HG02885 (cell line): ENCODE results near the gene FREM2.

Experiments
- ATAC-seq: cut with Tn5 transposase; IDR thresholded peaks from one replicate; pipeline ENCODE4 v1.9.1; 2021; ENCODE audit warnings: mild to moderate bottlenecking; ENCODE audit not compliant: unreplicated experiment, poor library complexity

The FREM2 gene

DNA sequence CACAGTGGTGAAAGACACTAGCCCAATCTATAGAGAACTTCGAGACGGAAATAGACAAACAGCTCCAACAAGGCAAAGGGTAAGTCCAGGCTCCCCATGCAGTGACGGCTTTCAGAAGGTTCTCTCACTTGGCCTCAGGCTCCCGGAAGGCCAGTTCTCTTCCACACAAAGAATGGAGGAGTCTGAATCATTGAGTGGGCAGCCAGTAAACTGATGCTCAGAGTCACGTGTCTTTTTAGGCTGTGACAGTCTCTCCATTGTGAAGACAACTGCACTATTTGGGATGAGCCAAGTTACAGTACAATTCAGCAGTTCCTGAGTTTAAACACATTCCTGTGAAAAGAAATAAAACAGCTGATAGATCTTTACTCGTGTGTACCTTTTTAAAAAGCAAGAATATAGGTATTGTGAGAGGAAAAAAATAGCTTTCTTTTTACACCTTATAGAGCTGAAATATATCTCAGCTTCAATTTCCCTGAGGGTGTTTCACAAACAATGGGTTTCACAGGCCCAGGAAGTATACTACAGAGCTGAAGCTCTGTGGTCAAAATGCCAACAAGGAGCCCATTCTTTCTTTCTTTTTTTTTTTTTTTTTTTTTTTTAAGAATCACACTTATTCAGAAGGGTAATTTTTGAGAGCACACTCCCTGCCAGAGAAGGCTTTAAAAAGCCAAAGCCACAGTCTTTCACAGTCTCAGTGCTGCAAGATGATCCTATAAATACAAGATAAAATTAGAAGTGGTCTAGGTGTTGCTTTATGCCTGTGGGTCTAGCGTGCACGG lies 135.1 kb downstream of the FREM2 start:
- no peak for ATAC-seq

DNA sequence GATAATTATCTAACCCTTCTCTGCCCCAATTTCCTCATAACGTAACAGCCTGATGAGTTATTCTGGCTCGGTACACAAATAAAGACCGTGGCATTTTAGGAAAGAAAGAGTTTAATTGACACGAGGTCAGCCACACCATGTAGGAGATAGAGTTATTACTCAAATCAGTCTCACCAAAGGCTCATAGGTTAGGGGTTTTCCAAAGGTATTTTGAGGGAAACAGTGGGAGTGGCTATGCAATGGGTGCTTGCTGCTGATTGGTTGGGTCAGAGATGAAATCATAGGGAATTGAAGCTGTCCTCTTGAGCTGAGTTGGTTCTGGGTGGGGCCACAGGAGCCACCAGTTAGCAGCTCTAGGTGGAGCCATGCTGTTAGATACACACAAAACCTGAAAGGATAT lies 137.5 kb downstream of the FREM2 start:
- peak; percentile 74 for ATAC-seq

DNA sequence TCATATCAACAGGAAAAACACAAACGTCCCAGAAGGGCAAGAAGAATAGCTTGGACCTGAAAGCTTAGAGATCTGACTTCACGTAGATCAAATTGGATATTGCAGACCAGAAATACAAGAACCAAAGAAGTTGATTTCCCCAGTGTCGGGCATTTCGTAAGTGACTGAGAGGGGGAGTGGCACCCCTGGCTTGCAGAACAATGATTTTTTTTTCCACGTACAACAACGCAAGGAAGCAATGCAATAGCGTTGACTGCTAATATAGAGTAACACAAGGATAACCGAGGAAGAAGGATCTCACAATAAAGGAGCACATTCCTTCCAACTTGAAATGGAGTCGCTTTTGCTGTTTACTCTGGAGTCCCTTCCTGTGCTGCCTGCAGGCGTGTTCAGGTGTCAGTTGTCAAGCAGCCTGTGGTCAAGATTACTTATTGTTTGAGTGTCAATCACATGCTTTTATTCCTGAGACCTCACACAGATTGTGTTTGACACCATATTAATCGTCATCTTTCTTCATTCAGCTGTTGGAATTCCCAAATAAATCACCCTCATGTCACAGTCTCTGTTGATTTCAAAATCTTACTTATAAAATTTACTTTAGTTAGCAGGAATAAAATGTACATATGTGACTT lies 139.4 kb downstream of the FREM2 start:
- ATAC-seq = no peak

DNA sequence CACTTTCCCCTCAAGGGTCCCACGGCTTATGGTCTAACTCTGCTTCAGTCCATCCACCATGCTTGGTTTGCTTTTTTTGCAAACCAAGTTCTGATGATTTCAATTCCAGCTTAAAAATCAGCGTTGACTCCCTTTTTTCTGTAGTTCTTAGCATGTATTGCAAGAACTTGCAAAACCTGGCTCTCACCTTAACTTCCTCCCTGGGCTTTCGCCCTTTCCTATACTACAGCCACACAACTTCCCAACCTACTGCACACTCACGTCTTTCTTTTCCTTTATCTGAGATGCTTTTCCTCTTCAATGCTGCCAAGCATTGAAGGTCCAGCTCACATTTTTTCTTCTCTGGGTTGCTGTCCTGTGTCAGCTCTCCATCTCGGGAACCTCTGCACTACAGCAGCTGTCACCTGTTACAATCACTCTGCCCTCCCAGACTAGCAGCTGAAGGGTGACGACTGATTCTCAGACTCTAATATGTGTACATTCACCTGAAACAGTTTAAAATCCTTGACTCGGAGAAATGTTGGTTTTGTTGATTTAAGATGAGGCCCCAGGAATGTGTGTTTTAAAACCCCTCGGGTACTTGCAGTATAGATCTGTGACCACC lies 143.7 kb downstream of the FREM2 start:
- ATAC-seq = no peak

GRCh38 chr13:38844581-38844980 lies 157.7 kb downstream of the FREM2 start:
- no peak for ATAC-seq

DNA sequence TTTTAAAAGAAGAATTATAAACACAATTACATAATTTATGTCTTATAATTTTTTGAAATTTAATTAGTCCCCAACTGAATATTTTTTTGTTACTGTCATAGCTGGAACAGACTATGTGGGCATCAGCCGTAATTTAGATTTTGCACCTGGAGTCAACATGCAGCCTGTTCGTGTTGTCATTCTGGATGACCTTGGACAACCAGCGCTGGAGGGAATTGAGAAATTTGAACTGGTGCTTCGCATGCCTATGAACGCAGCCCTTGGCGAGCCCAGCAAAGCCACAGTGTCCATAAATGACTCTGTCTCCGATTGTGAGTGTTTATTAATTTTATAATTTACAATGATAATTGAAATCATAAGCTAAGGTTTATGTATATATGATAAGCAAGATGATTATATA lies 161.5 kb downstream of the FREM2 start:
- no peak for ATAC-seq

DNA sequence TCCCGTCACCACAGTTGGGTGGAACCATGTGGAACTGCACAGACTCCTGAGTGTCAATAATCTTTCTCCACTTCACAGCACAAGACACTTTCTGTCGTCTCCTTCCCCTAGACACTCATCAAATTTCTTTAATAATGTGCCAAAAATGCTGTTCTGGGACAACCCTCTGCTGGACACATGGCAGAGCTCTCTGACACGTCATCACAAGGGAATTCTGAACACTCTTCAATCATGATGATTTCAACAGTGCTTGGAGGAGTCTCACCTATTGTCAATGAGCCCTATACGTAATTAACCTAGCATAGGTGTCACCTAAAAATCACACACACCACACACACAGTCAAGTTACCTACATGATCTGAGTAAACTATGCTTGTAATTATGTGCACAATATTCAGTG lies 162.4 kb downstream of the FREM2 start:
- no peak for ATAC-seq

DNA sequence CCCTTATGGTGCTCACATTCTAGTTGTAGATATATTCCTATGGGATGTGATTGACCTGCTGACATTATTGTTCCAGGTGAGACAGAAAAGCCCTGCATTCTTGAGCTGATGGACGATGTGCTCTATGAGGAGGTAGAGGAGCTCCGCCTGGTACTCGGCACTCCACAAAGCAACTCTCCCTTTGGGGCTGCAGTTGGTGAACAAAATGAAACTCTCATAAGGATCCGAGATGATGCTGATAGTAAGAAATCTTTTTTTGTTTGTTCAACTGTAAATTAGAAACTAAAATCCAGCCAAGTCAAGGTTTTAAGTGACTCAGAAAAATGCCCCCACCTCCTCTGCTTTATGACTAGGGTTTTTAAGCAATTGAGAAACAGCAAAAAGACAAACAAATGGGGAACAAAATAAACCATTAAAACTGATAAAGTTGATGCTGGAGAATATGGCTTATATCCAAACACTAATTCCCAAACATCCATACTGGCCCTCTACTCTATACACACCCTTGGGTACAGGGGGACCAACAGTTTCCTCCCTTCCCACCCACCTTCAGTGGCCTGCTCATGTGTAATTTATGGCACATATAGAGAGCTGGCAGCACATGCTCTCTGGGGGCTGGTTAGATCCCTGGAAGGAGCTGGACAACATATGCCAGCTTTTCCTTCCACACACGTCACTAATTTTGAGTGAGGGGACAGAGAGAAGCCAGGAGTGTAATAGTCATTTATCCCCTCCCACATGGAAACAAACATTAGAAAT lies 164.2 kb downstream of the FREM2 start:
- ATAC-seq = peak; percentile 74

- no peak for ATAC-seq
These were observed 167.3 kb downstream of the FREM2 start for GRCh38 chr13:38854226-38854625.

- no peak for ATAC-seq
These were observed 169.2 kb downstream of the FREM2 start for GRCh38 chr13:38856065-38856464.

DNA sequence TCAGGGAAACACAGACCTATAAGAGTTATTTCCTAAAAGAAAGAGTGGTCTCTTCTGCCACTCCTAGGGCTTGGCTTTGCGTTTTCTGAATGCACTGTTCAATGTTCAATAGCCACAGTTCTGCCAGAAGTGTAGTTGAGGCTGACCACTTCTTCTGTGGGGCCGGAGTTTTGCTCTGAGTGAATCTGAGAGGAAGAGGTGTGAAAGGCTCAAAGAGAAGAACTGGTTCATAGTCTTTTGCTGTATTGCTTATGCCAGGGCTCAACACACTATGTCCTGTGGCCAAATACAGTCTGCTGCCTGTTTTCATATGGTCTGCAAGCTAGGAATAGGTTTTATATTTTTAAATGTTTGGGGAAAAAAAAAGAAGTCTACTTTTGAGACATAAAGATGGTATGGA lies 175.6 kb downstream of the FREM2 start:
- ATAC-seq = peak; percentile 62

DNA sequence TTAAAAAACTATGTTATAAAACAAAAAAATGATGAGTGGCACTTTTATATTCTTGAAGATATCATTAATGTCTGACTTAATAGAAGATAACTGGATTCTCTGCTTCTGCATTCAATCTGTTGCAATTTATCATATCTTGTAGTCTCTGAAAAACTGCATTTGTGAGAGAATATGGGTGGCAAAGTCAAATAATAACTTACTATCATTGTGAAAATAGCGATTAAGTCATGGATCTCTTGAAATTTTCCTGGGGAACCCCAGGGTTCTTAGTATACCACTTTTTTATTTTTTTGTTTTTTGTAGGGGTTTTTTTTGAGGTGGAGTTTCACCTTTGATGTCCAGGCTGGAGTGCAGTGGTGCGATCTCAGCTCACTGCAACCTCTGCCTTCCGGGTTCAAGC lies 176.7 kb downstream of the FREM2 start:
- no peak for ATAC-seq

DNA sequence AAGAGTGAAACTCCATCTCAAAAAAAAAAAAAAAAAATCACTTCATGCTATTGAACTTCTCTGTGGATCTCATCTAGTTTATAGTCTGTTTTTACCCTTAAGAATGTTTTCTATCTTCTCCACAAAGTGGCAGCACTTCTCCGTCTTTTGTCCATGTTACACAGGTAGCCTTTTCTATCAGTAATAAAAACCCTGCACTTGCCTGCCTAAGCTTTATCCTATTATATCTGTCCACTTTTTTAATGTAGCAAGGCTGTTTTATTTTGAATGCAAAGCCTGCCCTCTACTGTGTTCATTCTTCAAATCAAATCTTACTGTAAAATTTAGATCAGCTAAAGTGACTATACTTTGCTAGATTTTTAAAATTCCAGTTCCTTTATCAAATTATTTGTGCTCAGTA lies 179.8 kb downstream of the FREM2 start:
- no peak for ATAC-seq

DNA sequence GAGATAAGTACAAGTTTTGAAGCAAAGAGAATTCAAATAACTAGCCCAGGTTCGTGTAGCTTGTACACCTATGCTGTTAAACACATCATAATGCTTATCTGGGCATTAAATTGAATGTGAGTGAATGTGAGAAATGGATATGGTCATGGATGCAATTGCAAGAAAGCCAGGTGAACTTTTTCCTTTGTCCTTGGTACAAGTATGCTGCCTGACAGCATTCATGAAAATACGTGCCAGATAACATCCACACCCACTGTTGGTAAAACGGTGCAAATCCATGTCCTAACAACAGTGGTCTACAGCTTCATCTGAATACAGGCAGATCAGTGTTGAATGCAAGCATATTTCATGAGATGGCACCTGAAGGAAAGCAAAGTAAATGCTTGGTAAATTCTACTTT lies 181.5 kb downstream of the FREM2 start:
- no peak for ATAC-seq

- ATAC-seq = no peak
These were observed 182.0 kb downstream of the FREM2 start for GRCh38 chr13:38868870-38869269.

DNA sequence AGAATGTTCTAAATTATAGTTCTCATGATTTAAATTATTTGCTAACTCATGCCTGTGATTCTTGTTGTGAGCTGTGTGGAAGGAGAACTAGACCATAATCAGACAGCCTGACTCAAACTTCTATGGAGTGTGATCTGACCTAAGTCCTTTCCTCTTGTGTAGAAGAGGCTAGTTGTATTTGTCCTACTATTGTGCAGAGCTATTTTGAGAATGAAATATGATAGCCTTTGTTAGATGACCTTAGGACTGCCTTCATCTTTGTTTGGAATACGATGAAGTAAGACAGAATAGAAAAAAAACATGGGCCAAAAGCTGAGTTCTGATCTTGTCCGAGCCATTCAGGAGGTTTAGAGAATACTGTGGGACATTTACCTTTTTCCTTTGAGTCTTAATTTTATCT lies 184.4 kb downstream of the FREM2 start:
- no peak for ATAC-seq

GRCh38 chr13:38872693-38873092 lies 185.8 kb downstream of the FREM2 start:
- peak; percentile 84 for ATAC-seq

- no peak for ATAC-seq
These were observed 188.5 kb downstream of the FREM2 start for GRCh38 chr13:38875186-38875875.

DNA sequence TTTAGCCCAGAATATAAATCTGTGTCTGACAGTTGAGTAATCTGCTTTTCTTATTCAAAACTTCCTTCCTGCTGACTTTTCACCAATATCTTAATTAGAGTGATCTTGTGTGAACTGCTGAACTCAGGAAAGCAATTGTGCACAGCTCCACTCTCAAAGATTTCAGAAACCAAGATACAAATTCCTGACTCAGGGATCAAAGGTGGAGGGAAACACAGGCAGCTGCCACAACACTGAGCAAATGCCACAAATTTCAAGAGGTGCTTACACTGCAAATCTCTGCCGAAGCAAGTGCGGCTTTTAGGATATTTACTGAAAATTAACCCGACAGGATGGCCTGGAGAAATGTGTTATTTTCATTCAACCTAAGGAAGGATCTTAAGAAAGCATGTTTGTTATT lies 192.4 kb downstream of the FREM2 start:
- ATAC-seq = no peak

- ATAC-seq = no peak
These were observed 192.9 kb downstream of the FREM2 start for GRCh38 chr13:38879786-38880185.
